GM21528 (cell line): ENCODE results near the gene DLX5.

Source experiments
- ATAC-seq: cut with Tn5 transposase; IDR thresholded peaks from one replicate; pipeline ENCODE4 v1.9.1; 2021; ENCODE audit warnings: mild to moderate bottlenecking, moderate library complexity; ENCODE audit not compliant: unreplicated experiment, low FRiP score

The DLX5 gene

GRCh38 chr7:97018791-97019531 lies 5.7 kb downstream of the DLX5 start:
- ATAC-seq = no peak

GRCh38 chr7:97018126-97018601 lies 6.5 kb downstream of the DLX5 start:
- no peak for ATAC-seq

- no peak for ATAC-seq
Measured at GRCh38 chr7:97017192-97018125, 7.2 kb downstream of the DLX5 start.

GRCh38 chr7:97016381-97017191 lies 8.0 kb downstream of the DLX5 start:
- no peak for ATAC-seq

GRCh38 chr7:97015756-97016380 lies 8.8 kb downstream of the DLX5 start:
- no peak for ATAC-seq

GRCh38 chr7:97015279-97015678 lies 9.4 kb downstream of the DLX5 start:
- ATAC-seq = no peak

- ATAC-seq = no peak
Measured at GRCh38 chr7:97014145-97014750, 10.4 kb downstream of the DLX5 start.

GRCh38 chr7:97013845-97014134 lies 10.8 kb downstream of the DLX5 start:
- ATAC-seq = no peak

- no peak for ATAC-seq
Measured at GRCh38 chr7:97013134-97013844, 11.3 kb downstream of the DLX5 start.

- no peak for ATAC-seq
Measured at GRCh38 chr7:97012365-97013133, 12.1 kb downstream of the DLX5 start.

- ATAC-seq = no peak
Measured at GRCh38 chr7:97011536-97012364, 12.9 kb downstream of the DLX5 start.

- ATAC-seq = no peak
Measured at GRCh38 chr7:97011104-97011503, 13.5 kb downstream of the DLX5 start.

- ATAC-seq = no peak
Measured at GRCh38 chr7:97009753-97010732, 14.6 kb downstream of the DLX5 start.

GRCh38 chr7:97008275-97008917 lies 16.2 kb downstream of the DLX5 start:
- ATAC-seq = no peak

GRCh38 chr7:97007583-97007861 lies 17.1 kb downstream of the DLX5 start:
- ATAC-seq = no peak

- ATAC-seq = no peak
Measured at GRCh38 chr7:97006816-97007582, 17.6 kb downstream of the DLX5 start.
